ENCODE measurements around the gene CUX1.
"Not testable (repeated sequence)": the region's sequence is repeated elsewhere in the genome, so short reads cannot be mapped to it uniquely, and the experiment has no call there.

CUX1 gene

DNA sequence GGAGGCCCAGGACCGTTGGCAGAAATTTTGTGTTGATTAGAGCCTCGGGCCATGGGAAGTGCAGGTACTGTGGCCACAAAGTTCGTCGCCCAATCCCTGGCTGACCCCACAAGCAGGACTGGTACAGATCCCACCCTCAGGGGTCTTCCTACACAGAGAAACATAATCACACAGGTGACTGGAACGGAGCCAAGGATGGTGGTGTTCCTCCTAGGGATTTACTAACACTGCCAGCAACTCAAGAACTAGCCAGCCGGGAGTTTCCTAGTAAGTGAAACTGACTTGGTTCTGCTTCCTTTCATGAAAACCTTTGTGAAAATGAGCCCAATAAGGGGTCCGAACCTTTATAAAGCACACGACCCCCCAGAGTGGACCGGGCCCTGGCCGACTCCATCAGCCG lies 5.7 kb downstream of the CUX1 start:
- TF ChIP-seq JUND (IDR thresholded peaks at IDR 0.05; ENCODE audit: low read depth): no peak
- DNase-seq (ENCODE audit: low read depth in 1 of 2, low spot score in 1 of 2): no peak
- in situ Hi-C loops (cut with HindIII; ENCODE audit: low pct_unique_long_range_greater_than_20kb, low sequenced_read_pairs): no loop called here

- in situ Hi-C loops (cut with HindIII; ENCODE audit: low pct_unique_long_range_greater_than_20kb, low sequenced_read_pairs): no loop called here
- no peak for DNase-seq (ENCODE audit: low read depth in 1 of 2, low spot score in 1 of 2)
- no peak for TF ChIP-seq JUND (IDR thresholded peaks at IDR 0.05; ENCODE audit: low read depth)
These were observed 6.2 kb downstream of the CUX1 start for GRCh38 chr7:101823596-101823995.

DNA sequence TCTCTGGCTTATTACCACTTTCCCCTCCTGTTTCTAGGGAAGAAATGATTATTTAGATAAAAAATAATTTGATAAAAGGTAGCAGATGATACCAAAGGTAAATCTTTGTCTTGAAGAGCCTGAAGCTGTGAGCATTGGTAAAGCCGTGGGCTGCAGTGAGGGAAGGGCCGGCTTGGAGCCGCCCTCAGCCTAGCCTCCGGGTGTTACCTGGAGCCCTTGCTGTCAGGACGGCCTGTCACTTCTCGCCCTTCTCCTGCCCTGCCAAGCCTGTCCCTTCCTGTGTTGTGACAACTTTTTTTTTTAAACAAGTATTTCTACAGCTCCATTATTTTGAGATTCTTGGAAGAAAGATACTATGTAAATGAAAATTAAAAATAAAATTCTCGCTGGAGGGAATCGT lies 7.0 kb downstream of the CUX1 start:
- TF ChIP-seq JUND (IDR thresholded peaks at IDR 0.05; ENCODE audit: low read depth): no peak
- no peak for DNase-seq (ENCODE audit: low read depth in 1 of 2, low spot score in 1 of 2)
- in situ Hi-C loops (cut with HindIII; ENCODE audit: low pct_unique_long_range_greater_than_20kb, low sequenced_read_pairs): no loop called here

GRCh38 chr7:101826081-101826835 lies 8.8 kb downstream of the CUX1 start:
- in situ Hi-C loops (cut with HindIII; ENCODE audit: low pct_unique_long_range_greater_than_20kb, low sequenced_read_pairs): no loop called here
- DNase-seq (ENCODE audit: low read depth in 1 of 2, low spot score in 1 of 2): no peak
- no peak for TF ChIP-seq JUND (IDR thresholded peaks at IDR 0.05; ENCODE audit: low read depth)

DNA sequence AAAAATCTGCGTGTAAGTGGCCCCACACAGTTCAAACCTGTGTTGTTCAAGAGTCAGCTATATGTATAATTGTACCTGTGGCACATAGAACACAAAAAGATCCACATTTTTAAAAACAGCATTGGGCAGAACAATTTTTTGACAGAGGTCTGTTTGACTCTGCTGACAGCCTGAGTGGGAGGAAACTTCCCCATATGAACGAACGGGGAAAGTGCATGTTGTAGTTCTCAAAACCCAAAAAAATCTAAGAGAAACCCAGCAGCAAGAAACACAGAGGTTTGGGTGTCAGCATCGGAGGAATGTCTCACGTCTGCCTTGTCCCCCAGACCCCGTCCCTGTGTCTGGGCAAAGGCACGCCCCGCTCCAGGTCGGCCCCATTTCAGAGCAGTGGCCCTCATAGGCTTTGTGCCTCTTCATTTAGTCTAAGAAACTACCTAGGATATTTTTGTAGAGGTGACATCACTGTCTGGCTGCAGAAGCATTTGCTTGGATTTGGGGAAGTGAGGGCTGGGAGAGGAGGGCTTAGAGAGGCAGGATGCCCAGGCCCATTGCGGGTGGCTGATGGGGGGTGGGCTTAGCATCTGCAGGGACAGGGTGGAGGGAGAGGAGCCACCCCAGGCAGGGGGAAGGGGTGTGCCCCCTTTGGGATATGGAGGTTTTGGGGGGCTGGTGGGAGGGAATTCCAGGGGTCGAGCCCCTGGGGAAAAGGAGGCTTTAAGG lies 11.0 kb downstream of the CUX1 start:
- in situ Hi-C loops (cut with HindIII; ENCODE audit: low pct_unique_long_range_greater_than_20kb, low sequenced_read_pairs): no loop called here
- no peak for DNase-seq (ENCODE audit: low read depth in 1 of 2, low spot score in 1 of 2)
- TF ChIP-seq JUND (IDR thresholded peaks at IDR 0.05; ENCODE audit: low read depth): no peak

DNA sequence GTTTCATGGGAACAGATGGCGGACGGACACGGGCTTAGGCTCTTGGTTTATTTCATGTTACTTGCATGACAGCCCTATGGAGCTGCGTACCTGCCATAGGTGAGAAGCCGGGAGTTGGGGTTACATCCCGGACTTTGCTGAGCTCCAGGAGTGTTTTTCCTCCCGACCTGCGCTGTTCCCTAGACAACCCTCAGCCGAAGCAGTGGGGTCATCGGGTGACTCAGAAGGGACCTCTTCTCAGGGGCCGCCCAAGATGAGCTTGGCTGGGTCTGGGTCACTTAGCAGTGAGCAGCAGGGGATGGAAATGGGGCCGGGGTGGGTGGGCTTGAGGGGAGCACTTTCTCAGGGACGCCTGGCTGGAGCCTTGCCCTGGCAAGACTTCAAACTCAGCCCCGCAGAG lies 11.9 kb downstream of the CUX1 start:
- TF ChIP-seq JUND (IDR thresholded peaks at IDR 0.05; ENCODE audit: low read depth): no peak
- no peak for DNase-seq (ENCODE audit: low read depth in 1 of 2, low spot score in 1 of 2)
- in situ Hi-C loops (cut with HindIII; ENCODE audit: low pct_unique_long_range_greater_than_20kb, low sequenced_read_pairs): no loop called here

DNA sequence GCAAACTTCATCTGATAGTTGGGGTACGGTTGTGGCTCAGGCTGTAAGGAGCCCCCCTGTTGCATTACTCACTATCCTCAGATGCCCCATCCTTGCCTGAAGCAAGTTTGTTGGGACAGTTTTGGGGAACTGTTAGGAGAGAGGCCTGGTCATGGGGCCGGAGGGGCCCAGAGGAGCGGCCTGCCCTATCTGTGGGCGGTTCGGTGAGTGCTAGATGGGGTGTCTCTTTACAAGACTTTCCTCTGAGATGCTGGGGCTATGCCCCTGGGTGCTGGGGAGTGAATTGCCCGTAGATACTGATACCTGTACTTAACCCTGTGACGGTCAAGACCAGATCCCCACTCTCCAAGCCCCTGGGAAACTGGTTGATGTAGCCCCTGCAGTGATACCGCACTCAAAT lies 12.4 kb downstream of the CUX1 start:
- no peak for DNase-seq (ENCODE audit: low read depth in 1 of 2, low spot score in 1 of 2)
- TF ChIP-seq JUND (IDR thresholded peaks at IDR 0.05; ENCODE audit: low read depth): no peak
- in situ Hi-C loops (cut with HindIII; ENCODE audit: low pct_unique_long_range_greater_than_20kb, low sequenced_read_pairs): no loop called here

DNA sequence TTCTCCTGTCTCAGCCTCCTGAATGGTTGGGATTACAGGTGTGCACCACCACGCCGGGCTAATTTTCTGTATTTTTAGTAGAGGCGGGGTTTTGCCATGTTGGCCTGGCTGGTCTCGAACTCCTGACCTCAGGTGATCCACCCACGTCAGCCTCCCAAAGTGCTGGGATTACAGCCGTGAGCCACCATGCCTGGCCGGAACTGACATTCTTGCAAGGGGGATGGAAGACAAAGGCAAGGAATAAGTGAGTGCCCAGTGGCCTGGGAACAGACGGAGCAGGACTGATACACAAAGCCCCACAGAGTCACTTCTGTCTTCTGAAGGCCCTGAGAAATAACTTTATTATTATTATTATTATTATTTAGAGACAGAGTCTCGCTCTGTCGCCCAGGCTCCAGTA lies 14.0 kb downstream of the CUX1 start:
- DNase-seq (ENCODE audit: low read depth in 1 of 2, low spot score in 1 of 2); in situ Hi-C loops (cut with HindIII; ENCODE audit: low pct_unique_long_range_greater_than_20kb, low sequenced_read_pairs): not testable (repeated sequence)

- in situ Hi-C loops (cut with HindIII; ENCODE audit: low pct_unique_long_range_greater_than_20kb, low sequenced_read_pairs): no loop called here
- no peak for DNase-seq (ENCODE audit: low read depth in 1 of 2, low spot score in 1 of 2)
- TF ChIP-seq JUND (IDR thresholded peaks at IDR 0.05; ENCODE audit: low read depth): no peak
These were observed 14.8 kb downstream of the CUX1 start for GRCh38 chr7:101832205-101832631.

- no peak for DNase-seq (ENCODE audit: low read depth in 1 of 2, low spot score in 1 of 2)
- TF ChIP-seq JUND (IDR thresholded peaks at IDR 0.05; ENCODE audit: low read depth): no peak
- in situ Hi-C loops (cut with HindIII; ENCODE audit: low pct_unique_long_range_greater_than_20kb, low sequenced_read_pairs): no loop called here
These were observed 15.4 kb downstream of the CUX1 start for GRCh38 chr7:101832685-101833375.

DNA sequence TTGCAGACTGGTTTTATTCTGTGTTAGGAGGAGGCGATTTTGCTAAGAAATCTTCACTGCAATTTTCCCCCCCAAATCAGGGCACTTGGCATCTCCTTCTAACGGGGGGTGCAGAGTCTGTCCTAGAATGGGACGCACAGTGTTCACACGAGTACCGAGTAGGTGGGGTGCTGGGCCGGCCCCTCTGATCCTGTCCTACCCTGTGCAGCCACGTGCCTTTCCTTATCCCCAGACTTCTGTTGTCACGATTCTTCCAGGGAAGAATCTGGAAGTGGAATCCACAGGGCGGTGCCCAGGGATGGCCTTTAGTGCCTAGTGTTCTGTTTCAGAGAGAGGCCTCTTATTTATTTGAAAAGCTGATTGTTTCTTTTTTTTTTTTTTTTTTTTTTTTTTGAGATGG lies 16.4 kb downstream of the CUX1 start:
- in situ Hi-C loops (cut with HindIII; ENCODE audit: low pct_unique_long_range_greater_than_20kb, low sequenced_read_pairs): no loop called here
- DNase-seq (ENCODE audit: low read depth in 1 of 2, low spot score in 1 of 2): no peak
- TF ChIP-seq JUND (IDR thresholded peaks at IDR 0.05; ENCODE audit: low read depth): no peak

GRCh38 chr7:101835136-101835535 lies 17.7 kb downstream of the CUX1 start:
- in situ Hi-C loops (cut with HindIII; ENCODE audit: low pct_unique_long_range_greater_than_20kb, low sequenced_read_pairs): no loop called here
- no peak for TF ChIP-seq JUND (IDR thresholded peaks at IDR 0.05; ENCODE audit: low read depth)
- DNase-seq (ENCODE audit: low read depth in 1 of 2, low spot score in 1 of 2): no peak

DNA sequence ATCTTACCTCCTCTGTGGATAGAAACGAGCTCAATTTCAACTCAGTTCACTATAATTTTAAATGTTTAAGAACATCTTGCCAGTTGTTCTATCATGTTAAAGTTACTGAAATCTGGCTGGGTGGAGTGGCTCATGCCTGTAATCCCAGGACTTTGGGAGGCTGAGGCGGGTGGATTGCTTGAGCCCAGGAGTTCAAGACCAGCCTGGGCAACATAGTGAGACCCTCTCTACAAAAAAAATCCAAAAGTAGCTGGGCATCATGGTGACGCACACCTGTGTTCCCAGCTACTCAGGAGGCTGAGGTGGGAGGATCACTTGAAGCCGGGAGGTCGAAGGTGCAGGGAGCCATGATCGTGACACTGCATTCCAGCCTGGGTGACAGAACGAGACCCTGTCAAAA lies 20.0 kb downstream of the CUX1 start:
- DNase-seq (ENCODE audit: low read depth in 1 of 2, low spot score in 1 of 2); in situ Hi-C loops (cut with HindIII; ENCODE audit: low pct_unique_long_range_greater_than_20kb, low sequenced_read_pairs): not testable (repeated sequence)
